NCI-H774 (cell line): ENCODE data around the gene TGFBR3L.
"Not testable (repeated sequence)": the region's sequence is repeated elsewhere in the genome, so short reads cannot be mapped to it uniquely, and the experiment has no call there.

ENCODE experiments used
- DNase-seq: peaks from one replicate; lab custom pipeline; 2025; lab: John Stamatoyannopoulos, UW

TGFBR3L gene

GRCh38 chr19:7917267-7918061, 2.8 kb downstream of the TGFBR3L start:
- no peak for DNase-seq

DNA sequence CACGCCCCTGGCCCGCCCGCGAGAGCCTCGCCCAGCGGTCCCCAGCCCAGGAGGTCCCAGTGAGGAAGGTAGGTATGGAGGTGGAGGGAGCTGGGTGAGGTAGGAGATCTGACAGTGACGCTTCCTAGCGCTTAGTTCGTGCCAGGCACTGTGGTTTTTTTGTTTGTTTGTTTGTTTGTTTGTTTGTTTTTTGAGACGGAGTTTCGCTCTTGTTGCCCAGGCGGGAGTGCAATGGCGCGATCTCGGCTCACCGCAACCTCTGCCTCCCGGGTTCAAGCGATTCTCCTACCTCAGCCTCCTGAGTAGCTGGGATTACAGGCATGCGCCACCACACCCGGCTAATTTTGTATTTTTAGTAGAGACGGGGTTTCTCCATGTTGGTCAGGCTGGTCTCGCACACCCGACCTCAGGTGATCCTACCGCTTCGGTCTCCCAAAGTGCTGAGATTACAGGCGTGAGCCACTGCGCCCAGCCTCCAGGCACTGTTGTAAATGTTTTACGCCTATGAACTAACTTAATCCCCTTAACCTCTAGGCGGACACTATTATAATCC, 3.5 kb downstream of the TGFBR3L start:
- not testable (repeated sequence) for DNase-seq

DNA sequence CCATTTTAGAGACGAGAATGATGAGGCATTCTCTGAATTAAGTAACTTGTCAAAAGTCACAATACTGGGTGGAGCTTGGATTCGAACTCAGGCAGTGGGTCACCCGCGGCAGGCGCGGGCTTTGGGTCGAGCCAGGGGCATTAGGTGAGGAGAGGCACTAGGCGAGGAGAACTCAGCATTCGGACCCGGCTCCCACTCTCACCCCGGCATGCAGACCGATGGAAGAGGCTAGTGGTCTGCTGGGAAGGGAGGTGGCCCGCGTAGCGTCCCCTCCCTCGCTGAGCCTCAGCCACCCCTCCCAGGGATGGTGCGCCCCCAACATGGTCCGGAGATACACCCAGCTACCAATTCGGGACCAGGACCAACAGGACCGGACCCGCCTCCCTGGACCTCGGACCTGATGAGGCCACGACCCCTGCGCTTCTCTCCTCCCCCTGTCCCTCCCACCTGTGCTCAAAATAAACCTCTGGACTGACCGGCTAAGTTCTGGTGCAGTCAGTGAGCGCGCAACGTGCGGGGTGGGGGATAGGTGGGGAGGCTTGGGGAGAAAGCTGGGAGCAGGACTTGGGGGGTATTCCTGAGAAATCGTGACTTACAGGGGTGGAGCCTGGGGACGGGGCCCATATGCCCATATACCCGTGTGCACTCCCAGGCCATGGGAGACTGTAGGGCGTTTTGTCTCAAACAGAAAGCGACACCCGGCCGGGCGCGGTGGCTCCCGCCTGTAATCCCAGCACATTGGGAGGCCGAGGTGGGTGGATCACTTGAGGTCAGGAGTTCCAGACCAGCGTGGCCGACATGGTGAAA, 4.2 kb downstream of the TGFBR3L start:
- no peak for DNase-seq

DNA sequence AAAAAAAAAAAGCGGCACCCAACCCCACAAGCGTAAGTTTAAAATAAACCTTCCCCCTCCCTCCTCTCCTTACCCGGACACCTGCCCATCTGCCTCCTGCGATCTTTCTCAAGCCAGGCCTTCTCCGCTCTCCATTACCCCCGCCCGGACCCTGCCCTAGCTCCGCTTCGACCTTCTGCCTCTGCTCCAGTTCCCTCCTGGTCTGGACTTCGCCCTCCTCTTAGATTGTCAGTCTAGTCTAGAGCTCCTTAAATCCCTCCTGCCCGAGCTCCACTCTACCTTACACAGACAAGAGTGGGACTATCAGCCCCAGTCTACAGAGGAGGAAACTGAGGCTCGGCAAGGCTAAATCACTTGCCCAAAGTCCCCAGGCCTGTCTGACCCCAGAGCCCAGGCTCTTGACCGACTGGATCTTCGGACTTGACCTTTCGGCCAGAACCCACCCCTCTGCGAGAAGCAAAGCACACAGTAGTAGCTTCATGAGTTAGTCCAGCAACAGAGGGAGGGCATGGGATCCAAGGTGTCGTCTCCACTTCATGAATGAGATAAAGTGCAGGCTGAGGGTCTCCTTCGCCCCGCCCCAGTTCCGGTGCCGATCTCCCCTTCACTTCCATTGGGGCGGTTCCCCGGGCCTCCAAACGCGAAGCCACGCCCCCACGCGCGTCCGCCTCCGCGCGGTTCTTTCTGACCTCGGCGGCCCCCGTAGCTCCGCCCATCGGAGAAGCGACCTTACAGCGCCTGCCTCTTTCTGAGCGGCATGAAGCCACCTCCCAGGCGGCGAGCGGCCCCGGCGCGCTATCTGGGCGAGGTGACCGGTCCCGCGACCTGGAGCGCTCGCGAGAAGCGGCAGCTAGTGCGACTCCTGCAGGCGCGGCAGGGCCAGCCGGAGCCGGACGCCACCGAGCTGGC, 5.2 kb downstream of the TGFBR3L start, which contains the start of gene SNAPC2:
SNAPC2 (plus strand) TSS at position 729 of the 909 bp plus-strand sequence; CDS start at position 758, 29 bp downstream.
- DNase-seq = peak; percentile 90

- DNase-seq = peak; percentile 93
Measured at GRCh38 chr19:7920519-7921301, 6.1 kb downstream of the TGFBR3L start.

GRCh38 chr19:7921302-7921966, 6.8 kb downstream of the TGFBR3L start:
- DNase-seq = no peak

DNA sequence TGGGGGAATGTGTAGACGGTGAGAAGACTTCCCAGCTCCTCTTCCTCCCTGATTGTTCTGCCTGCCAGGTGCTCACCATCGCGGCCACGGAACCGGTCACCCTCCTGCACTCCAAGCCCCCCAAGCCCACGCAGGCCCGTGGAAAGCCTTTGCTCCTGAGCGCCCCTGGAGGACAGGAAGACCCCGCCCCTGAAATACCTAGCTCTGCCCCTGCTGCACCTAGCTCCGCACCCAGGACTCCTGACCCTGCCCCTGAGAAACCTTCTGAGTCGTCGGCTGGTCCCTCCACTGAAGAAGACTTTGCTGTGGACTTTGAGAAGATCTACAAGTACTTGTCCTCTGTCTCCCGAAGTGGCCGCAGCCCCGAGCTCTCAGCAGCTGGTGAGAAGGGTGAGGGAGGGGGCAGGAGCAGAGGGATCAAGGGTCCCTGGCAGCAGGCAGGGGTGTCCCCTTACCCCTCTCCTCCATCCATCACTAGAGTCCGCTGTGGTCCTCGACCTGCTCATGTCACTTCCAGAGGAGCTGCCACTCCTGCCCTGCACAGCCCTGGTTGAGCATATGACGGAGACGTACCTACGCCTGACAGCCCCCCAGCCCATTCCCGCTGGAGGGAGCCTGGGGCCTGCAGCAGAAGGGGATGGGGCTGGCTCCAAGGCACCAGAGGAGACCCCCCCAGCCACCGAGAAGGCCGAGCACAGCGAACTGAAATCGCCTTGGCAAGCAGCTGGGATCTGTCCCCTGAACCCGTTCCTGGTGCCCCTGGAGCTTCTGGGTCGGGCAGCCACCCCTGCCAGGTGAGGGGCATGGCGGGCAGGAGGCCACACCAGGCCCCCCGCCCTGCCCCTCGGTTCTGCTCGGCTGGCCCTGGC, 7.6 kb downstream of the TGFBR3L start:
- DNase-seq = no peak

DNA sequence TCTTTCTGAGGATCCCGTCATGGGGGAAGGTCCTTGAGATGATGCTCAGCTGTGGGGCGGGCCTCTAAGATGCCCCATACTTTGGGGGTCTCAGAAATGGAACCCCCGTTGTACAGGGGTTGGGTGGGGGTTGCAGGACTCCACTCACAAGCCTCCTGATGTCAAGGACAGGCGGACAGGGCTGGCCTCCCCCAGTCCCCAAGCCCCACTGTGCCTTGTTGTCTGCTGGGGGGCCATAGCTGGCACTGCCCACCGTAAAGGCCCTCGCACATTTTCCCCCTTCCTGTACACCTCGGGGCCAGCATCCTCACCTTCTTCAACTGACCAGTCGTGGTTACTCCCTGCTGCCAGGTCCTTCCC, 8.2 kb downstream of the TGFBR3L start:
- no peak for DNase-seq

GRCh38 chr19:7923295-7924191, 8.9 kb downstream of the TGFBR3L start:
- no peak for DNase-seq

- no peak for DNase-seq
Measured at GRCh38 chr19:7924241-7924640, 9.6 kb downstream of the TGFBR3L start.

DNA sequence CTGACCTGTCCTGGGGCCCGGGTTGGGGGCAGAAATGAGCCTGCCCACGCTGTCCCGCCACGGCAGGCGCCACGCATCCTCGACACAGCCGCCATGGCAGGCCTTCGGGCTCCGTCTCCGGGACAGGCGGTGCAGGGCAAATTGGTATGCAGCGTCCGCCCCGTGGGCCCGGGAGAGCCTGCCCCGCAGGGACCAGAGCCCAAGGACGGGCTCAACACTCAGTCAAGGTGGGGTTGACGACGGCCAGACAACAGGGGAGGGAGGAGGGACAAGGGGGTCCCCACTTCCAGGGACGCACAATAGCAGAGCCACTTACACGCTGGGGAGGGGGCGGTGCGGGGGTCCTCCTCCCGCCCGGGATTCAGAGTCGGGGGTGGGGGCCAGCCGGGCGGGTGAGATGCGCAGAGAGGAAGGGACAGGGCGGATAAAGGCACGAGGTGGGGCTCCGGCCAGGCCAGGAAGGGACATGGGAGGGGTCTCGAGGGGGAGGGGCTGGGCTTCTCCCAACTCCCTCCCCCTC, 10.1 kb downstream of the TGFBR3L start:
- DNase-seq = no peak

DNA sequence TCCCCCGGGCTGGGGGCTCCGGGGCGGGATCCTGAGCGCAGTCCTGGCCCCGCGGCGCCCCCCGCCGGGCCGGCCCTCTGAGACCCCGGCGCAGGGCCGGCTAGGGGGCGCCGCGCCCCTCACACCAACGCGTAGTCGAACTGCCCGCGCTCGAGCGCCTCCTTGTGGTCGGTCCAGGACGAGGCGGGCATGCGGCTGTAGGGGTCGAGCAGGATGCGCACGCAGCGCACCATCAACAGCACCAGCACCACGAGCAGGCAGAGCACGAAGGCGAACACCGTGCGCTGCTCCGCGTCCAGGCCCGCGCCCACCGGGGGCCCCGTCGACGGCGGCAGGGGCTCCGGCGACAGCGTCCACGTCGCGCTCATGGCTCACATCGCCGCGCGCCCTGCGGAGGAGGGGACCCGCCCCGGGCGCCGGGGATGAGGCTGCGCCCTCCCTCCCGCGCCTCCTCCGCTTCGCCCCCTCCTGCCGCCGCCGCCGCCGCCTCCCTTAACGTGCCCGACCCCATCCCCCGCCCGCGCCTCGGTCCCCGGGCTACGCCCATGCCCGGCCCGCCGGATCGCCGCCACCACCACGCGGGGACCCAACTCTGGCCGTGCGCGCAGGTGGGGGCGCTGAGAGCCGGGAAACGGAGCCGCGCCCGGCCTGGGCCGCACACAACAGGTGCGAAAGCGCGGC, 10.7 kb downstream of the TGFBR3L start:
- DNase-seq = peak; percentile 34

- peak; percentile 43 for DNase-seq
Measured at GRCh38 chr19:7926021-7926726, 11.5 kb downstream of the TGFBR3L start, which contains the start of gene CTXN1. Gene CTXN1 (minus strand): TSS chr19:7926135. CDS start chr19:7925538, 597 bp downstream.

DNA sequence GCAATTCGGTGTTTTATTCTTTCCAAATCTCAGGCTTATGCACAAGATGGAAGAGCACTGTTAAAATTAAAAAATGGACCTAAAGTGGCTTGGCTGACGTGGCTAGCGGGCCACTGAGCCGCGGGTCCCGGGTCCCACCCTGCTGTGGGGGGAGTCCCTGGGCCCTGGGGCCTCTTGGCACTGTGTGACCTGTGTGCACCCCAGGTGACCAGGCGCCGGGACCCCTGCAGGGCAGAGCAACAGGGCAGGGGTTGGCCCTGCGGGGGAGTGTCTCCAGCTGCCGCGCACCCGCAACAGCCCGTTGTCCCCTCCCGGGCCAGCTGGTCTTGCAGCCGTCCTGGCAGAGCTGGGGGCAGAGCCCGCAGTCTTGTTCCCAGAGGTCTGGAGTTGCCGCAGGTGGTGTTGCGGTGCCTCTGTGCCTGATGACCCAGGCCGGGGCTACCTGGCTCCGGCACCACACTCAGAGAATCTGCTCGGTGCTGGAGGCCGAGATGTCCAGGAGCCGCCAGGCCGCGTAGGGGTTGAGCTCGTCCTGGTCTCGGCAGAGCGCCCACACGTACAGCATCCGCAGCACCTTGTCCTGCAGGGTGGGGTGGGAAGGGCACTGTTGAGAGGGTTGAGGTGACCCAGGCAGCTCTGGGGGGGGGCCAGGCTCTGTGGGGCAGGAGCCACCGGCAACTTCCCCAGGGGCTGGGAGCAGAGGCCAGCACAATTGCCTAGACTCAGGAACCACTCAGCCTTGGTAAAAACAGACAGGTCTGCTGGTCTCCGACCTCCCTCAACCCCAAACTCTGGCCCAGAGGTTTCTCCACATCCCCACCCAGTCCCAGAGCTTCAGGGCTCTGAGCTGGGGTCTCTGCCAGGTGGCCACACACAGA, 12.3 kb downstream of the TGFBR3L start:
- DNase-seq = no peak

- no peak for DNase-seq
Measured at GRCh38 chr19:7927605-7928333, 13.1 kb downstream of the TGFBR3L start.
